ENCODE data around the gene PRMT3. TPM values are rescaled to one million over a fixed set of nuclear protein-coding genes. Genes with fewer than 3 reads are reported as not detected.
"Not testable (repeated sequence)": the region's sequence is repeated elsewhere in the genome, so short reads cannot be mapped to it uniquely, and the experiment has no call there.

The PRMT3 gene
- total RNA-seq, 1 experiment from 2014 or later, result 23.6 TPM

DNA sequence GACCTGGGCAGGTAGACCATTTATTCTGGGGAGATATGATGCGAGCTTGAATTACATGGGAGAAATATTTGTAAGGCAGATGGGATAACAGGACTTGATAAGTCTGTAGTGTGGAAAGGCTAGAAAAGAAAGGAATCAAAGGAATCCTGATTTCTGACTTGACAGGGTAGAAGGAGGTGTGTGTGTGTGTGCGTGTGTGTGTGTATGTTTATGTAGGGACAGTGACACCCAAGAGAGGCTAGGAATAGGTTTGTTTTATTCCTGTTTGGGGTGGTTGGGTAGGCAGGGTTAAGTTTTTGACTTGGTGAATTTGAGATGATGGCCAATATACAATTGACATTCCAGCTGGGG, 24.4 kb upstream of the PRMT3 start:
- no peaks in the 10 kb centered on the region for H3K9me2 ChIP-seq (ENCODE audit: insufficient read depth)
- no peak for DNase-seq
- peak overlapping the region; percentile 76 for H3K4me3 ChIP-seq
- POLR2A ChIA-PET (ENCODE audit: unreplicated experiment), result no interaction called here
- H3K27ac ChIP-seq, result peak overlapping the region; percentile 86
- no peaks in the 10 kb centered on the region; the same call in 1 of the 2 replicates for H3K36me3 ChIP-seq (ENCODE audit: low read depth)
- no peaks in the 10 kb centered on the region for H4K20me1 ChIP-seq (ENCODE audit: insufficient read depth)
- H3K79me2 ChIP-seq (ENCODE audit: low read depth), result peaks cover 29% of the 10 kb centered on the region
- peaks cover 18% of the 10 kb centered on the region for H3F3A ChIP-seq (ENCODE audit: insufficient read depth, low read depth)
- intact Hi-C loops (cut with micrococcal nuclease; ENCODE audit: unreplicated experiment), result loop anchor here (10.0 kb wide), 1 partner anchor 328 kb away; no protein-coding TSS in a partner anchor
- H3K4me2 ChIP-seq, result peak overlapping the region; percentile 90
- H3K27me3 ChIP-seq (ENCODE audit: insufficient read depth, low read depth), result no peaks in the 10 kb centered on the region
- CTCF ChIA-PET, result no interaction called here
- peaks cover 35% of the 10 kb centered on the region for H3K4me1 ChIP-seq (replicated peaks; ENCODE audit: insufficient read depth)
- peak overlapping the region; percentile 86 for H2AFZ ChIP-seq
- no TSS peak for BruUV-seq (replicated peaks)
- no peaks in the 10 kb centered on the region for H3K9me3 ChIP-seq (ENCODE audit: insufficient read depth, low read depth)
- no peak for TF ChIP-seq EZH2 (IDR thresholded peaks at IDR 0.05; ENCODE audit: low read depth)
- TF ChIP-seq, protein P1, sequence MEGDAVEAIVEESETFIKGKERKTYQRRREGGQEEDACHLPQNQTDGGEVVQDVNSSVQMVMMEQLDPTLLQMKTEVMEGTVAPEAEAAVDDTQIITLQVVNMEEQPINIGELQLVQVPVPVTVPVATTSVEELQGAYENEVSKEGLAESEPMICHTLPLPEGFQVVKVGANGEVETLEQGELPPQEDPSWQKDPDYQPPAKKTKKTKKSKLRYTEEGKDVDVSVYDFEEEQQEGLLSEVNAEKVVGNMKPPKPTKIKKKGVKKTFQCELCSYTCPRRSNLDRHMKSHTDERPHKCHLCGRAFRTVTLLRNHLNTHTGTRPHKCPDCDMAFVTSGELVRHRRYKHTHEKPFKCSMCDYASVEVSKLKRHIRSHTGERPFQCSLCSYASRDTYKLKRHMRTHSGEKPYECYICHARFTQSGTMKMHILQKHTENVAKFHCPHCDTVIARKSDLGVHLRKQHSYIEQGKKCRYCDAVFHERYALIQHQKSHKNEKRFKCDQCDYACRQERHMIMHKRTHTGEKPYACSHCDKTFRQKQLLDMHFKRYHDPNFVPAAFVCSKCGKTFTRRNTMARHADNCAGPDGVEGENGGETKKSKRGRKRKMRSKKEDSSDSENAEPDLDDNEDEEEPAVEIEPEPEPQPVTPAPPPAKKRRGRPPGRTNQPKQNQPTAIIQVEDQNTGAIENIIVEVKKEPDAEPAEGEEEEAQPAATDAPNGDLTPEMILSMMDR (conservative IDR thresholded peaks at IDR 0.05), result no peak

DNA sequence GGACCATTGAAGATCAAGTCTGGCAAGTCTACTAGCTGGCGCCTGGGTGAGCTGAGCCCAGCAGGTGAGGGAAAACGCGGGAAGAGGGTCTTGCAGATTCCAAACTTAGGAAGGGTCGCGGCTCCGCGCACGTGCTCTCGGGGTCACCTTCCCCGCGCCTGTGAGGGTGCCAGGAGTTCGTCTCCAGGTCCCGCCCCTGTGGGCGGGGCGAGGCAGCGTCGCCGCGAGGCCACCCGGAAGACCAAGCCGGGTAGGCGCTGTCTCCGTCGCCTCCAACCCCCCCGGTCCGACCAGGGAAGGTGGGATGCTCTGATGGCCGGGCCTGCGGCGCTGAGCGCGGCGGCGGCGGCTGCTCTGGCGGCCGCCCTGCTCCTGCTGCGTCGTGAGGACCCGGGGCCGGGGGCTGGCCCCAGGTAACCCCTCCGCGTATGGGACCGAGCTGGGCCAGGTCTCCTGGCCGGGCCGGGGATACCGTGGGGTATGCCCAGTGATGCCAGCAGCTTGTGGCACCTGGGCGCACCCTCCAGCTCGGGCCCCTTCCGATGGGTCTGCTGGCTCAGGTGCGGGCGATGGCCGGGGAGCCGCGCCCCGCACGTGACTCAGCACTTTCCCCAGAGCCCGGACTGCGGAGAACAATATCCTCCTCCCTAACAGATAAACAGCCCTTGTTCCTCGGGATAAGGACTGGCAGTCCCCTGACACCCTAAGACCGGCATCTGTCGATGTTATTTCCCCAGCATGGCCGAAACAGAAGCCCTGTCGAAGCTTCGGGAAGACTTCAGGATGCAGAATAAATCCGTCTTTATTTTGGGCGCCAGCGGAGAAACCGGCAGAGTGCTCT, 23.8 kb upstream of the PRMT3 start, which contains the start of gene HTATIP2:
Gene HTATIP2 (plus strand): TSS at position 215 of the 841 bp plus-strand sequence. CDS start 524 bp downstream, at position 739.
- Histone ChIP-seq H4K20me1 (ENCODE audit: insufficient read depth) (no peaks in the 10 kb centered on the region), H3K4me1 (replicated peaks; ENCODE audit: insufficient read depth) (peaks cover 41% of the 10 kb centered on the region), H3K27me3 (ENCODE audit: insufficient read depth, low read depth) (no peaks in the 10 kb centered on the region), H3K27ac (peak within 1 kb of the TSS; percentile 86), H2AFZ (peak within 1 kb of the TSS; percentile 86), H3F3A (ENCODE audit: insufficient read depth, low read depth) (peaks cover 21% of the 10 kb centered on the region), H3K9me2 (ENCODE audit: insufficient read depth) (no peaks in the 10 kb centered on the region), H3K79me2 (ENCODE audit: low read depth) (peaks cover 33% of the 10 kb centered on the region), H3K9me3 (ENCODE audit: insufficient read depth, low read depth) (no peaks in the 10 kb centered on the region), H3K4me2 (peak within 1 kb of the TSS; percentile 90), H3K4me3 (peak within 1 kb of the TSS; percentile 76), H3K36me3 (ENCODE audit: low read depth) (no peaks in the 10 kb centered on the region; the same call in 1 of the 2 replicates)
- intact Hi-C loops (cut with micrococcal nuclease; ENCODE audit: unreplicated experiment), result loop anchor here (10.0 kb wide), 1 partner anchor 329 kb away; no protein-coding TSS in a partner anchor
- TF ChIP-seq, protein P1 (conservative IDR thresholded peaks at IDR 0.05), result no peak
- no peak for TF ChIP-seq EZH2 (IDR thresholded peaks at IDR 0.05; ENCODE audit: low read depth)
- TSS peak; percentile 65 for BruUV-seq (replicated peaks)
- peak; percentile 40 to 57 for DNase-seq
- POLR2A ChIA-PET (ENCODE audit: unreplicated experiment), result no interaction called here
- CTCF ChIA-PET, result interaction anchor here (0.5 kb wide), 1 partner anchor 449 kb away, joined by 7 read pairs; no protein-coding TSS in a partner anchor

DNA sequence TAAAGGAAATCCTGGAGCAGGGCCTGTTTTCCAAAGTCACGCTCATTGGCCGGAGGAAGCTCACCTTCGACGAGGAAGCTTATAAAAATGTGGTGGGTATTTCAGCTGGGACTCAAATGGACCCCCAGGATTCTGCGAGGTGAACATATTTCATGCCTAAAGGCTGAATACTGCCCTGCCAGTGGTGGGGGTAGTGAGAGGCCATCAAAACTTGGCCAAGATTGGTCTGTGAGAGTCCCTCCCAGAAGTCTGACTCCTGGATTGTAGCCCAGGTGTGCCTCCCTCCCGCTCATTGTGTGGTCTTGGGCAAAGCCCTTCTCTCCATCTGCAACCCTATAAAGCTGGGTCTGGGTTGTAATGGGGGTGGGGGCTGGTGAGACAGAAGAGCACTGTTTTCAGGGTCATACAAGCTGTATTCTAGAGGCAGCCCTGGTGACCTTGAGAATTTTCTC, 23.1 kb upstream of the PRMT3 start:
- intact Hi-C loops (cut with micrococcal nuclease; ENCODE audit: unreplicated experiment), result loop anchor here (10.0 kb wide), 1 partner anchor 330 kb away; no protein-coding TSS in a partner anchor
- Histone ChIP-seq H3K27me3 (ENCODE audit: insufficient read depth, low read depth) (no peaks in the 10 kb centered on the region), H3K4me2 (peak overlapping the region; percentile 90), H3F3A (ENCODE audit: insufficient read depth, low read depth) (peaks cover 21% of the 10 kb centered on the region), H4K20me1 (ENCODE audit: insufficient read depth) (no peaks in the 10 kb centered on the region), H3K36me3 (ENCODE audit: low read depth) (no peaks in the 10 kb centered on the region; the same call in 1 of the 2 replicates), H3K79me2 (ENCODE audit: low read depth) (peaks cover 39% of the 10 kb centered on the region), H3K9me2 (ENCODE audit: insufficient read depth) (no peaks in the 10 kb centered on the region), H2AFZ (peak overlapping the region; percentile 86), H3K27ac (peak overlapping the region; percentile 86), H3K4me1 (replicated peaks; ENCODE audit: insufficient read depth) (peaks cover 46% of the 10 kb centered on the region), H3K9me3 (ENCODE audit: insufficient read depth, low read depth) (no peaks in the 10 kb centered on the region), H3K4me3 (peak overlapping the region; percentile 76)
- CTCF ChIA-PET, result no interaction called here
- TF ChIP-seq, protein P1 (conservative IDR thresholded peaks at IDR 0.05), result no peak
- no peak for TF ChIP-seq EZH2 (IDR thresholded peaks at IDR 0.05; ENCODE audit: low read depth)
- TSS peak; percentile 48 for BruUV-seq (replicated peaks)
- POLR2A ChIA-PET (ENCODE audit: unreplicated experiment), result no interaction called here
- peak in 1 of 2 experiments; percentile 27 for DNase-seq

DNA sequence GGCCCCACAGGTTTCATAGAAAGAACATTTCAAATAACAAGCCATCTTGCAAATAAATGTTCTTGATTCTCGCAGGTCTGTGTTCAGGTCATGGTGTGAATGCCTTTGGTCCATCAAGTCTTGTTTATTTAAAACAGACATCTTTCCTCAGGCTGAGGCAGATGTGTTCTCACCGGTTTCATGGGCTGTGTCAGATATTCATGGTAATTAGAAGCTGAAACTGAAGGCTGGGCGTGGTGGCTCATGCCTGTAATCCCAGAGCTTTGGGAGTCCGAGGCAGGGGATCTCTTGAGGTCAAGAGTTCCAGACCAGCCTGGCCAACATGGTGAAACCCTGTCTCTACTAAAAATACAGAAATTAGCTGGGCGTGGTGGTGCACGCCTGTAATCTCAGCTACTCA, 22.1 kb upstream of the PRMT3 start:
- H3K9me3 ChIP-seq (ENCODE audit: insufficient read depth, low read depth); CTCF ChIA-PET; DNase-seq; H3K9me2 ChIP-seq (ENCODE audit: insufficient read depth); POLR2A ChIA-PET (ENCODE audit: unreplicated experiment); H3K27me3 ChIP-seq (ENCODE audit: insufficient read depth, low read depth); BruUV-seq (replicated peaks); H3K36me3 ChIP-seq (ENCODE audit: low read depth); H2AFZ ChIP-seq; H3K27ac ChIP-seq; H4K20me1 ChIP-seq (ENCODE audit: insufficient read depth): not testable (repeated sequence)
- Histone ChIP-seq H3K79me2 (ENCODE audit: low read depth) (peaks cover 50% of the 10 kb centered on the region), H3F3A (ENCODE audit: insufficient read depth, low read depth) (peaks cover 21% of the 10 kb centered on the region), H3K4me1 (replicated peaks; ENCODE audit: insufficient read depth) (peaks cover 54% of the 10 kb centered on the region), H3K4me2 (peak overlapping the region; percentile 90), H3K4me3 (peak overlapping the region; percentile 76; the same call in 1 of the 2 replicates)
- intact Hi-C loops (cut with micrococcal nuclease; ENCODE audit: unreplicated experiment), result loop anchor here (10.0 kb wide), 1 partner anchor 331 kb away; no protein-coding TSS in a partner anchor

Measured in PC-9 (cell line).